Suppressor macrophage treated with lipopolysaccharide for 4 hours (primary cell): ENCODE measurements around the gene AJAP1.
"Not testable (repeated sequence)": the region's sequence is repeated elsewhere in the genome, so short reads cannot be mapped to it uniquely, and the experiment has no call there.

Experiments
- DNase-seq: peaks from one replicate; pipeline ENCODE4 v3.0.0-alpha.2; 2020

Gene AJAP1

DNA sequence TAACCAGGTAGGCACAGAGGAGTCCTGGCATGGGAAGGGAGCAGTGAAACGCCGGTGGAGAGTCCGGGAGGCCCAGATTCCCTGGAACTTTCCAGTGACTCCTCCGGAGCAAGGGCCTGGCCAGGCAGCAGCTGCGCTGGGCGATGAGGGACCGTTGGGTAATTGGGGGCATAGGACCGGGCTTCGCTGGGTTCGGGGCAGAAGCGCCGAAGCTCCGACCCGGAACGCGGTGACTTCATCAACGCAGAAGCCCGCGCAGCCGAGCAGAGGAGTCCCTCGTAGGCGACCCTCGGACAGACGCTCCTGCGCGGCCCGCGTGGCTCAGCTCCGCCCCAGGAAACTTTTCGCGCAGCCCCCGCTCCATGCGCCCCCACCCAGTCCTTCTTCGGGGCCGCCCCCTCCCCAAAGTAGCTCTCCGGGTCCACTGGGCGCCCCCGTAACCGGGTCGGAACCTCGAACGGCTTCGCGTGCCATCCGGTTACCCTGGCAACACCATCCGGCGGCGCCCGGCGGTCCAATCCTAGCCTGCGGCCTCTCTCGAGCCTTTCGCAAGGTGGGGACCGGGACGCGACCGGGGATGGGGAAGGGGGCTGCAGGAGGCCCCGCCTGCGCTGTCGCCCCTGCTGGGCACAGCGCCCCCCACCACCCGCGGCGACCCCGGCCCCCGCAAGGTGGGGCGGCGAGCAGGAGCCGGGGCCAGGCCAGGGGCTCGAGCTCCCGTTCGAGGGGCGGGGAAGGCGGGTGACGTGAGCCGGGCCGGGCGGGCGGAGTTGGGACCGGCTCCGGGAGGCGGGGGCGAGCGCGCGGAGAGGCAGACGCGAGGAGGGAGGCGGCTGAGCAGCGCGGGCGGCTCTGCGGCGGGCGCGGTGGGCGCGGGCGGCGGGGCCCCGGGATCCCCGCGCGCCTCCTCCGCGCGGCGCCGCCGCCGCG lies at the start of gene AJAP1:
Gene AJAP1 (plus strand): TSS at position 814 of the 930 bp plus-strand sequence. CDS start 817 bp downstream, outside the sequence.
- no peak for DNase-seq

DNA sequence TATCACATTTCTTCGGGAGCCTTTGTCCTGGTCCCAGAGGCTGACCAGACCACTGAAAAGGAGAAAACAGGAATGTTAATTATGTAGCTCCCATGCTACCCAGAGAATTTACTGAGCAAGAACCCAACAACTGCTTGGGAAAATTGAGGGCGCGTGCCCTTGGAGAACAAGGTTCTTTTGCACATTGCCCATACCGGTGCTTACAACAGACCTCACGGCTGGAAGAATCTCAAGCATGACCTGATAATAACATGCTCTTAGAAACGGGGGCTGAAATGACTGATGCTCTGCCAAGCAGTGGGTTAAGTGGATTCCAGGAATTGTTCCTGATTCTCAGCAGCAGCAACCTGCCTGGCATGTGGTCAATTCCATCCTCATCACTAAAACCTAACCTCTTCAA lies 49.3 kb upstream of the AJAP1 start:
- no peak for DNase-seq

GRCh38 chr1:4611563-4612341 lies 42.7 kb upstream of the AJAP1 start:
- no peak for DNase-seq

- DNase-seq, result no peak
Measured at GRCh38 chr1:4612991-4613390, 41.4 kb upstream of the AJAP1 start.

DNA sequence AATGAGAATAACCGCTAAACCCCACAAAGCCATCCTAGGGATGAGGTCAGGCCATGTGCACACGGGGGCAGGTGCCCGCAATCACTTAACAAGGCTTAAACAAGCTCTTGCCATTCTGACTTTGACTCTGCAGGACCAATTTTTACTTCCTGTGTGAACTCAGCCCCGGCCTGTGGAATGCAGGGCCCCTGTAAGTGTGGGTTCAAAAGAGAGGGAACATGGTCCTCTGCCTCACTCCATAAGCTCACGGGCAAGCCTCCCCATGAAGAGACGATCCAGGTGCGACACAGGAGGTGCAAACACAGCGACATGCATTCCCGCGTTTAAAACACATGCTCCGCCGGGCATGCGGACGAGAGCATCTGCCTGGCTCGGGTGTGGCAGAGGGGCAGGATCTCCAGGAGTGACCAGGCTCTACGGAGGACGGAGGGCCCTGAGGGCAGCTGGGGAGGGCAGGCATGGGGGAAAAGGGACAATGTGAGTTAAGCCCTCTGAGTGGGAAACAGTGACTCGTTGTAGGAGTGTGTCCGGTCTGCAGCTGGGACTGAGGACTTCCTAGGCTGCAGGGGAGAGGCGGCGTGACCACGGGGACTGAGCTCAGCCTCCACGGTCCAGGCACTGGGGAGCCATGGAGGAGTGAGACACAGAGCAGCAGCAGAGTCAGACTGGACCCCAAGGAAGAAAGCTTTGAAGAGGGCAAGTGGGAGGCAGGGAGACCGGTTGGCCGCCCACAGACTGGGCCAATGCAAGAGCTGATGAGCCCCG lies 40.6 kb upstream of the AJAP1 start:
- no peak for DNase-seq

GRCh38 chr1:4614371-4615137 lies 39.9 kb upstream of the AJAP1 start:
- no peak for DNase-seq

- no peak for DNase-seq
Measured at GRCh38 chr1:4615138-4615470, 39.3 kb upstream of the AJAP1 start.

DNA sequence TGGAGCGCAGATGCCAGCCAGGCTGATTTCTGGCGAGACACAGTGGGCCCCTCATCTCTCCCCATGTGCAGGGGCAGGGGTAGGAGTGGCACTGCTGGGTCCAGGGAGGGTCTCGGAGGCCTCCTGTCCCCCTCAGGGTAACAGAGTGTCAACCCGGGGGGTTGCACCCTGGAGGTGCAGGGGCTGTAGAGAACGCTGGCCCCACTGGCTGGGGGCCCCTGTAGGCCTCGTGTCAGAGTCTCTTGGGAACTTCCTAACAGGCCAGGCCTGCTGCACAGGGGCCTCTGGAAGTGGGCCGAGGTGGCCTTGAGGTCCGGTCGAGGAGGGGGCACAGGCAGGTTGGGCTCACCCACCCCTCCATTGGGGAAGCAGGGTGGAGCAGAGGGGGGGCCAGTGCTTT lies 38.9 kb upstream of the AJAP1 start:
- DNase-seq, result no peak

GRCh38 chr1:4616831-4617465 lies 37.5 kb upstream of the AJAP1 start:
- no peak for DNase-seq

GRCh38 chr1:4617506-4617905 lies 36.9 kb upstream of the AJAP1 start:
- no peak for DNase-seq

- not testable (repeated sequence) for DNase-seq
Measured at GRCh38 chr1:4618827-4619226, 35.6 kb upstream of the AJAP1 start.

DNA sequence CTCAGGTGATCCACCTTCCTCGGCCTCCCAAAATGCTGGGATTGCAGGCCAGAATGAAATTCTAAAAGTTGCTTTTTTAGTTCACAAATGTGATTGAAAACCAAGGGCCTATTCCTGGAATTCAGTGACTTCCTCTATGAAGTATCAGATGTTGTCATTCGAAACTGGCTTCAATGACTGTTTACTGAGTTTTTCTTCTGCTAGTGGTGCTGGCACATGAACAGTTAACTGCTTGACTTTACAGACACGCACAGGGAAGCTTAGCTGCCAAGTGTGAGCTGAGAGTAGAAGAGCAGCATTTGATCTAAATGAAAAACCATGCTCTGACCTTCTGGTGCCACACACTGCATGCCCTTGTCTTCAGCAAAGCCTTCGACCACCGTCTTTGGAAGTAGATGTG lies 32.8 kb upstream of the AJAP1 start:
- DNase-seq, result no peak

- no peak for DNase-seq
Measured at GRCh38 chr1:4622821-4623220, 31.6 kb upstream of the AJAP1 start.

DNA sequence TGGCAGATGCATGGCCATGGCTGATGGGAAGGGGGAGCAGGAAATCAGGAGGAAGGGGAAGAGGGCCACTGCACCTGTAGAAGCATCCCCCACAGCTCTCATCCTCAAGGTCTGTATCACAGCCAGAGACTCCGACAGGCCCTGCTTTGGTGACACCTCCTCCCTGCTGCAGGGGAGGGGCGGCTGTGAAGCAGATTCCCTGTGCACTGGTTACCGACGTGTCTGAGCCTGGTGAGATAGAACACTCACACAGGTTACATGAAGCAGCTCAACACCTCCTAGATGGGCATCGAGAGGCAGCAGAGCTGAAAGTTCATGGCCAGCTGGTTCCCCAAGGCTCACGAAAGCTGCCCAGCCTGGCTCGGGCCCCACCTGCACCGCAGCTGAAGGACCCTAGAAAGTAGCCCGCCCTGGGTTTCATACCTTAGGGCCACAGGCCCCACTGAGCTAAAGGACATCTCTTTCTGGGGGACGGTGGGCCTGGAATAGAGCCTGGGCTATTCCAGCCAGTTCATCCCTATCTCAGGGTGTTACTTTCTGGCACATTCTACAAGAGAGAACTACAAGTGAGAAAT lies 30.2 kb upstream of the AJAP1 start:
- DNase-seq, result no peak

GRCh38 chr1:4624801-4625200 lies 29.6 kb upstream of the AJAP1 start:
- DNase-seq, result no peak

DNA sequence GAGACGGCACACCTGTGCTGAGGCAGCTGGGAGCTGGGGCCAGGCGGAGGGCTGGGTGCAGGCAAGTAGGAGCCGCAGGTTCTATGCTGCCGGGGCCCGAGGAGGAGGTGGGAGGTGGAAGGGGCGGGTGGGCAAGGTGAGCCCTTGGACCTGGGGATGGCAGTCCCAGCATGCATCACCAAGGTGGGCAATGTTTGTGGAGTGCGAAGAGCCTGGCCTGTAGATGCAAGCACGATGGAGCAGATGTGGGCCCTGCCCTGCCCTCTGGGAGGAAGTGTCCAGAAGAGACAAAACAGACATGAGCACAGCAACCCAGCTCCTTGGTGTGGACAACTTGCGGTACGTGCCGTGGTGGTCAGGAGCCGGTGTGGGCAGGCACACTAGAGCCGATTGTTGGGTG lies 28.3 kb upstream of the AJAP1 start:
- DNase-seq, result no peak

GRCh38 chr1:4626560-4627319 lies 27.7 kb upstream of the AJAP1 start:
- DNase-seq, result no peak

DNA sequence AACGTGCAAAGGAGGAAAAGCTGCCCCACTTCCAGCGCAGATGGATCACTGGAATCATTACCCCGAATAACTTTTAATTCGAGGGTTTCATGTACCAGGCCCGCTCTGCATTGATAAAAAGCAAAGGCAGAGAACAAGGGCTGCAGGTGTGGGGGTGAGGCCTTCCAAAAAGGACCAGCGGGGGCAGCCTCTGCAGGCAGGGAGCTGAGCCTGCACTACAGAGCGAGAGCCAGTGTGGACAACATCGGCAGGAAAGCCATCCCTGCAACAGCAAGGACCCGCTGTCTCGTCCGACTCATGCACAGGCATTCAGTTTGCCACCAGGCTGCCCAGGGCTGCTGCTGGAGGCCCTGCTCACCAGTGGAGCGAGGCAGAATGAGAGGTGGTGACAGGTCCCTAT lies 27.1 kb upstream of the AJAP1 start:
- DNase-seq, result no peak

DNA sequence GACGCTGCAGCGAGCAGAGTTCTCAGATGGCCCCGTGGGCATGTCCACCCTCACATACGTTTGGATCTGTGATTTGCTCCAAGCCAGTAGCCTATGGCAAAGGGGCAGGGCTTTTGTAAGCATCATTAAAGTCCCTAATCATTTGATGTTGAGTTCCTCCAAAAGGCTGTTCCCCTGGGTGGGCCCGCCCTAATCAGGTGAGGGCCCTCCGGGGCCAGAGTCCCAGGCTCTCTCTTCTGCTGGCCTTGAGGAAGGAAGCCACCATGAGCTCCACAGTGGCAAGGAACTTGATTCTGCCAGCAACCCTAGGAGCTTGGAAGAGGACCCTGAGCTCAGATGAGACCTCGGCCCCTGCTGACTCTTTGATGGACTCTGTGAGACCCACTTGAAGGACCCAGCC lies 25.4 kb upstream of the AJAP1 start:
- DNase-seq, result no peak

- DNase-seq, result no peak
Measured at GRCh38 chr1:4630561-4630960, 23.8 kb upstream of the AJAP1 start.

GRCh38 chr1:4631321-4631720 lies 23.1 kb upstream of the AJAP1 start:
- DNase-seq, result no peak
